Upper lobe of right lung (tissue), 1 donor: ENCODE results near the gene SF3B2. TPM values are rescaled to one million over a fixed set of nuclear protein-coding genes. Genes with fewer than 3 reads are reported as not detected.

Experiments used
- ATAC-seq: fragments of 200-7000 bp; cut with Tn5 transposase; one replicate; pipeline ENCODE4 v1.9.1; 2020; ENCODE audit warnings: mild to moderate bottlenecking, moderate library complexity
- DNase-seq: peaks from one replicate; pipeline ENCODE4 v3.0.0-alpha.2; 2020
- H3K27ac ChIP-seq: fragments of 200-600 bp; one replicate; pipeline ENCODE4 v1.8.0; 2022
- H3K27me3 ChIP-seq: fragments of 200-600 bp; one replicate; pipeline ENCODE4 v1.8.0; 2022; ENCODE audit warnings: mild to moderate bottlenecking
- H3K36me3 ChIP-seq: fragments of 200-600 bp; one replicate; pipeline ENCODE4 v1.8.0; 2022
- H3K4me1 ChIP-seq: fragments of 200-600 bp; one replicate; pipeline ENCODE4 v1.8.0; 2022
- H3K4me3 ChIP-seq: fragments of 200-600 bp; one replicate; pipeline ENCODE4 v1.8.0; 2022; ENCODE audit warnings: mild to moderate bottlenecking
- H3K9me3 ChIP-seq: fragments of 200-600 bp; one replicate; pipeline ENCODE4 v1.8.0; 2022
- CTCF ChIP-seq: fragments of 200-600 bp; IDR thresholded peaks from one replicate; pipeline ENCODE4 v1.8.0; 2022; ENCODE audit warnings: antibody characterized with exemption
- intact Hi-C: fragments of 100-400 bp; cut with DNase I; formaldehyde crosslinking; loops from one replicate; pipeline ENCODE4 v1.11.0; 2022
- total RNA-seq: library from RNA; stranded (reverse); fragmentation: NEBNext Ultra II Directional; extraction: Animal tissue kit (Norgen Biotek cat#: 25700); gene quantifications from one replicate; pipeline ENCODE4 v1.2.1, GENCODE V29; 2021
- donor health status: DM: no; HTN: yes; CAD: no; lungs with severe emphysema.

SF3B2 gene
- total RNA-seq, 1 donor from 2014 or later, result 149 TPM

DNA sequence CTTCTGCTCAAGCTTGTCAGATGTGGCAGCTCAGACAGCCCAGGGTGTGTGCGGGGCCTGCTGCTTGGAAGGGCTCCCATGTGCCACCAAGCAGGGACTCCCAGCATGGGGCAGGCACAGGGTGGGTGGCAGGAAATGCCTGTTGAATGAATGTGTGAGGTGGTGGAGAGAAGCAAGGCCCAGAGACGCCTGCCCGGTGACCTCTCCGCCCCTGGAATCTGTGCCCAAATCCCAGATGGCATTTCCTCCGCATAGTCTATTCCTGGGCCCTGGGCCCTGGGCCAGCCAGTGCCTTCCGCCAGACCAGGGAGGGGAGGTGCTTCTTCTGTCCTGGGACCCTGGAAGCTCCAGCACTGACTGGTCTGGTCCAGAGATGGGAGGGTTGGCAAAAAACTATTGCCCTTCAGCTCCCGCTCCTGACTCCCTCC is 36.7 kb upstream of the SF3B2 start:
- Histone ChIP-seq H3K9me3 (no peaks in the 10 kb centered on the region), H3K4me1 (peaks cover 9% of the 10 kb centered on the region), H3K4me3 (no peak overlapping the region), H3K27me3 (peaks cover 18% of the 10 kb centered on the region), H3K27ac (no peak overlapping the region), H3K36me3 (no peaks in the 10 kb centered on the region)
- ATAC-seq, result no peak
- no peak for DNase-seq
- TF ChIP-seq CTCF, result no peak
- intact Hi-C loops, result no loop called here

DNA sequence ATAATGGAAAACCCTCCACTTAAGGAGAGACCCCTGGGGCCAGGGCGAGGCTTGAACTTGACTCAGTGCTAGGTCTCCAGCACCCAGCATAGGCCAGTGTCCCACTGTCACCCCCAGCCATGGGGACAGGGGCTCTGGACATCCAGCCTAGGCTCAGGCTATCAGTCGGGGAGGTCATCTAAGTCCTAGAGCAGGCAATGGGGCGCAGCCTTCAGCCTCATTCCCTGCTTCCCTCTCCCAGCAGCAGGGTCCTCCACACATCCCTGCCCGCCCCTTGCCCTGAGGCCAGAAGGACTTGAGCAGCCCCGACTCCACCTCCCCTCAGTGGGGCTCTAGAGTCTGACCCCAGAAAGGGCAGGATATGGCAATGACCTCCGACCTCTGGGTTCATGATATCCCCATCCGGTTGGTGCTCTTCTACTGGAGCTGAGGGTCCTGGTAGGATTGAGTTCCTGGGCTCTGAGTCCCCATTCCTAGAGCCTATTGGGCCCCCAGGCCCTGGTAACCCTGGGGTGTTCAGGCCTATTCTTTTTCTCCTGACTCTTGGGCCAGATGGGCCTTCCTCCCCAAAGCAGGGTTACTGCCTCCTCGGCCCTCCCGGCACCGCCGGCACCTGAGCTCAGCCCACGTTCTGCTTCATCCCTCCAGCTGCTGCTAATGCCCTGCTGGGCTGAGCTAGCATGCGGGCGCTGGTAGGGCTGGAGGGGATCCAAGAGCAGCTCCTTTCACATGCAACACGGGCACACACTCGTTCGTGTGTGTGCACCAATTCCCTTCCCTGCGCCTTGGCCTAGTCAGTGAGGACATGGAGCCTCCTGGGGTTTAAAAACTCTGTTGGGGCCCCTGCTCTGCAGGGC is 36.0 kb upstream of the SF3B2 start:
- no peak for ATAC-seq
- Histone ChIP-seq H3K4me1 (peaks cover 10% of the 10 kb centered on the region), H3K9me3 (no peaks in the 10 kb centered on the region), H3K4me3 (no peak overlapping the region), H3K36me3 (no peaks in the 10 kb centered on the region), H3K27me3 (peaks cover 17% of the 10 kb centered on the region), H3K27ac (no peak overlapping the region)
- intact Hi-C loops, result no loop called here
- no peak for DNase-seq
- no peak for TF ChIP-seq CTCF

- H3K36me3 ChIP-seq, result no peaks in the 10 kb centered on the region
- no peak for DNase-seq
- H3K4me1 ChIP-seq, result peaks cover 13% of the 10 kb centered on the region
- intact Hi-C loops, result no loop called here
- H3K27me3 ChIP-seq, result peaks cover 11% of the 10 kb centered on the region
- H3K4me3 ChIP-seq, result no peak overlapping the region
- no peaks in the 10 kb centered on the region for H3K9me3 ChIP-seq
- no peak for ATAC-seq
- no peak for TF ChIP-seq CTCF
- no peak overlapping the region for H3K27ac ChIP-seq
These were observed 35.4 kb upstream of the SF3B2 start for GRCh38 chr11:66016793-66017177.

DNA sequence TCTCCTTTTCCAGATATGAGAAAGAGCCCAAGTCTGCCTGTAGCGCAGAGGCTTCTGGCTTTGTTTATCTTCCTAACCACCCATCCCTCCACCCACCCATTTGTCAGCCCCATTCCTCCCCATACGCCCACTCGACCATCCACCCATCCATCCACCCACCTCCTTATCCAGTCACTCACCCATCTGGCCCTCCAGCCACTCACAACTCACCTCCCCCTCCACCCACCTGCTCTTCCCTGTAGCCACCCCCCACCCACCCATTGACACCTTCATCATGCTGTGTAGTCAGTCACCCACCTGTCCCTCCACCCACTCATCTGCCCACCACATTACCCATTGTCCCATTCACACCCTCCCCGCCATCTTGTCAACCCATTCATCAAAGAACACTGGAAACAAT is 34.8 kb upstream of the SF3B2 start:
- DNase-seq (no peak), ATAC-seq (no peak)
- H3K27me3 ChIP-seq, result peaks cover 6% of the 10 kb centered on the region
- intact Hi-C loops, result no loop called here
- H3K27ac ChIP-seq, result no peak overlapping the region
- no peaks in the 10 kb centered on the region for H3K36me3 ChIP-seq
- TF ChIP-seq CTCF, result no peak
- no peaks in the 10 kb centered on the region for H3K9me3 ChIP-seq
- no peak overlapping the region for H3K4me3 ChIP-seq
- peaks cover 13% of the 10 kb centered on the region for H3K4me1 ChIP-seq

- Histone ChIP-seq H3K9me3 (no peaks in the 10 kb centered on the region), H3K4me3 (no peak overlapping the region), H3K4me1 (peaks cover 13% of the 10 kb centered on the region), H3K36me3 (no peaks in the 10 kb centered on the region), H3K27me3 (no peaks in the 10 kb centered on the region), H3K27ac (no peak overlapping the region)
- DNase-seq (no peak), ATAC-seq (peak; percentile 1)
- intact Hi-C loops, result no loop called here
- TF ChIP-seq CTCF, result no peak
These were observed 32.0 kb upstream of the SF3B2 start for GRCh38 chr11:66020212-66020611.
